Neural cell (in vitro differentiated cells): ENCODE data around the gene PNPLA7. TPM values are rescaled to one million over a fixed set of nuclear protein-coding genes. Genes with fewer than 3 reads are reported as not detected.

Experiments
- H2AFZ ChIP-seq: fragments of 200-600, 300-800 bp; sonication (generic), shearing (Covaris generic); 2 replicates; pipeline ENCODE4 v1.6.0; 2014; ENCODE audit warnings: low read depth, mild to moderate bottlenecking, antibody characterized with exemption, low read length, moderate library complexity
- H3F3A ChIP-seq: fragments of 200-600 bp; shearing (Covaris generic); 2 replicates; pipeline ENCODE4 v1.6.1; 2016; ENCODE audit warnings: mild to moderate bottlenecking, moderate library complexity, mixed read lengths, antibody characterized with exemption, low read length; ENCODE audit not compliant: insufficient read depth, poor library complexity, severe bottlenecking
- H3K27ac ChIP-seq: fragments of 200-600, 300-800 bp; sonication (generic), shearing (Covaris generic); 2 replicates; pipeline ENCODE4 v1.5.1; 2014; ENCODE audit warnings: mild to moderate bottlenecking, low read length, moderate library complexity
- H3K27me3 ChIP-seq: fragments of 300-800, 200-600 bp; sonication (generic), shearing (Covaris generic); 2 replicates; pipeline ENCODE4 v1.6.0; 2014; ENCODE audit warnings: mild to moderate bottlenecking, low read depth, low read length, moderate library complexity; ENCODE audit not compliant: insufficient read depth
- H3K36me3 ChIP-seq: fragments of 300-800, 200-600 bp; sonication (generic), shearing (Covaris generic); 2 replicates; pipeline ENCODE4 v1.5.1; 2014; ENCODE audit warnings: mild to moderate bottlenecking, antibody characterized with exemption, low read length, moderate library complexity; ENCODE audit not compliant: insufficient read depth
- H3K4me2 ChIP-seq: fragments of 300-800, 200-600 bp; sonication (generic), shearing (Covaris generic); 2 replicates; pipeline ENCODE4 v1.6.0; 2014; ENCODE audit warnings: mild to moderate bottlenecking, low read length
- H3K4me3 ChIP-seq: fragments of 300-800, 200-600 bp; sonication (generic), shearing (Covaris generic); 2 replicates; pipeline ENCODE4 v1.5.1; 2014; ENCODE audit warnings: mild to moderate bottlenecking, low read length, moderate library complexity
- H3K79me2 ChIP-seq: fragments of 200-600 bp; shearing (Covaris generic); replicated peaks from 2 replicates; pipeline ENCODE4 v1.6.0; 2014; ENCODE audit warnings: mild to moderate bottlenecking, low read length, moderate library complexity; ENCODE audit not compliant: insufficient read depth
- H3K9ac ChIP-seq: fragments of 300-800, 200-600 bp; sonication (generic), shearing (Covaris generic); 2 replicates; pipeline ENCODE4 v1.6.1; 2016; ENCODE audit warnings: mild to moderate bottlenecking, low read length, mixed read lengths
- H3K9me2 ChIP-seq: fragments of 200-600 bp; shearing (Covaris generic); 2 replicates; pipeline ENCODE4 v1.6.1; 2016; ENCODE audit warnings: mild to moderate bottlenecking, low read length, mixed read lengths; ENCODE audit not compliant: insufficient read depth
- H3K9me3 ChIP-seq: fragments of 200-600, 300-800 bp; sonication (generic), shearing (Covaris generic); 2 replicates; pipeline ENCODE4 v1.6.1; 2016; ENCODE audit warnings: mild to moderate bottlenecking, mixed run types, low read length, moderate library complexity, mixed read lengths
- H4K20me1 ChIP-seq: fragments of 200-600 bp; shearing (Covaris generic); 2 replicates; pipeline ENCODE4 v1.6.1; 2016; ENCODE audit warnings: mild to moderate bottlenecking, mixed run types; ENCODE audit not compliant: insufficient read depth
- CTCF ChIP-seq: fragments of 450-650 bp; IDR thresholded peaks from 2 replicates; pipeline ENCODE4 v1.5.1; 2014; ENCODE audit warnings: antibody characterized with exemption, mild to moderate bottlenecking, moderate library complexity; ENCODE audit not compliant: poor library complexity, severe bottlenecking
- EP300 ChIP-seq: fragments of 450-650 bp; conservative IDR thresholded peaks from 2 replicates; pipeline ENCODE4 v1.6.1; 2014; ENCODE audit warnings: antibody characterized with exemption, mild to moderate bottlenecking, moderate library complexity; ENCODE audit not compliant: poor library complexity, severe bottlenecking
- EZH2 ChIP-seq: fragments of 200-600, 300-800 bp; shearing (Covaris generic), sonication (generic); IDR thresholded peaks from 2 replicates; pipeline ENCODE4 v1.6.1; 2014; ENCODE audit warnings: antibody characterized with exemption, low read length, borderline replicate concordance, mild to moderate bottlenecking; ENCODE audit not compliant: insufficient read depth, poor library complexity, severe bottlenecking
- MXI1 ChIP-seq: fragments of 450-650 bp; conservative IDR thresholded peaks from 2 replicates; pipeline ENCODE4 v1.6.1; 2014; ENCODE audit warnings: antibody characterized with exemption, mild to moderate bottlenecking; ENCODE audit not compliant: poor library complexity, severe bottlenecking
- POLR2AphosphoS5 ChIP-seq: IDR thresholded peaks from 2 replicates; pipeline ENCODE4 v1.6.1; 2012
- RAD21 ChIP-seq: fragments of 450-650 bp; conservative IDR thresholded peaks from 2 replicates; pipeline ENCODE4 v1.6.1; 2014; ENCODE audit warnings: antibody characterized with exemption, mild to moderate bottlenecking, moderate library complexity
- SMC3 ChIP-seq: fragments of 450-650 bp; conservative IDR thresholded peaks from 2 replicates; pipeline ENCODE4 v1.6.1; 2014; ENCODE audit warnings: antibody characterized with exemption, mild to moderate bottlenecking, moderate library complexity; ENCODE audit not compliant: poor library complexity
- TAF1 ChIP-seq: IDR thresholded peaks from 2 replicates; pipeline ENCODE4 v1.6.1; 2012; ENCODE audit warnings: low read depth
- polyA plus RNA-seq: library from polyadenylated mRNA; depleted of rRNA; stranded (reverse); fragments of >200 nt; gene quantifications from 2 replicates; pipeline ENCODE4 v1.2.3, GENCODE V29; 2014
- TF ChIP-seq, protein P1 (sequence below): IDR thresholded peaks from 2 replicates; pipeline ENCODE4 v1.6.1; 2012; ENCODE audit warnings: borderline replicate concordance

Gene PNPLA7
- polyA plus RNA-seq, 1 donor from 2014 or later: 0.72 TPM

GRCh38 chr9:137444106-137444790 is 106.0 kb downstream of the PNPLA7 start:
- H3K27me3 ChIP-seq: peaks cover 10% of the 10 kb centered on the region
- H3K9me2 ChIP-seq: no peaks in the 10 kb centered on the region
- H3K36me3 ChIP-seq: no peaks in the 10 kb centered on the region
- no peak overlapping the region for H2AFZ ChIP-seq
- H3K27ac ChIP-seq: no peak overlapping the region
- no peaks in the 10 kb centered on the region for H3K9me3 ChIP-seq
- no peak overlapping the region for H3K4me2 ChIP-seq
- no peak overlapping the region for H3K9ac ChIP-seq
- no peak for TF ChIP-seq RAD21
- TF ChIP-seq EZH2: no peak
- no peak for TF ChIP-seq MXI1
- no peak for TF ChIP-seq EP300
- no peak for TF ChIP-seq POLR2AphosphoS5
- no peak for TF ChIP-seq CTCF
- TF ChIP-seq, protein P1, sequence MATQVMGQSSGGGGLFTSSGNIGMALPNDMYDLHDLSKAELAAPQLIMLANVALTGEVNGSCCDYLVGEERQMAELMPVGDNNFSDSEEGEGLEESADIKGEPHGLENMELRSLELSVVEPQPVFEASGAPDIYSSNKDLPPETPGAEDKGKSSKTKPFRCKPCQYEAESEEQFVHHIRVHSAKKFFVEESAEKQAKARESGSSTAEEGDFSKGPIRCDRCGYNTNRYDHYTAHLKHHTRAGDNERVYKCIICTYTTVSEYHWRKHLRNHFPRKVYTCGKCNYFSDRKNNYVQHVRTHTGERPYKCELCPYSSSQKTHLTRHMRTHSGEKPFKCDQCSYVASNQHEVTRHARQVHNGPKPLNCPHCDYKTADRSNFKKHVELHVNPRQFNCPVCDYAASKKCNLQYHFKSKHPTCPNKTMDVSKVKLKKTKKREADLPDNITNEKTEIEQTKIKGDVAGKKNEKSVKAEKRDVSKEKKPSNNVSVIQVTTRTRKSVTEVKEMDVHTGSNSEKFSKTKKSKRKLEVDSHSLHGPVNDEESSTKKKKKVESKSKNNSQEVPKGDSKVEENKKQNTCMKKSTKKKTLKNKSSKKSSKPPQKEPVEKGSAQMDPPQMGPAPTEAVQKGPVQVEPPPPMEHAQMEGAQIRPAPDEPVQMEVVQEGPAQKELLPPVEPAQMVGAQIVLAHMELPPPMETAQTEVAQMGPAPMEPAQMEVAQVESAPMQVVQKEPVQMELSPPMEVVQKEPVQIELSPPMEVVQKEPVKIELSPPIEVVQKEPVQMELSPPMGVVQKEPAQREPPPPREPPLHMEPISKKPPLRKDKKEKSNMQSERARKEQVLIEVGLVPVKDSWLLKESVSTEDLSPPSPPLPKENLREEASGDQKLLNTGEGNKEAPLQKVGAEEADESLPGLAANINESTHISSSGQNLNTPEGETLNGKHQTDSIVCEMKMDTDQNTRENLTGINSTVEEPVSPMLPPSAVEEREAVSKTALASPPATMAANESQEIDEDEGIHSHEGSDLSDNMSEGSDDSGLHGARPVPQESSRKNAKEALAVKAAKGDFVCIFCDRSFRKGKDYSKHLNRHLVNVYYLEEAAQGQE: no peak
- TF ChIP-seq TAF1: no peak
- H4K20me1 ChIP-seq: no peaks in the 10 kb centered on the region
- H3F3A ChIP-seq: no peaks in the 10 kb centered on the region
- H3K4me3 ChIP-seq: no peak overlapping the region
- H3K79me2 ChIP-seq: no peaks in the 10 kb centered on the region

GRCh38 chr9:137441935-137442321 is 108.3 kb downstream of the PNPLA7 start:
- Histone ChIP-seq H3K79me2 (no peaks in the 10 kb centered on the region), H3K4me2 (no peak overlapping the region), H3K9ac (no peak overlapping the region), H4K20me1 (no peaks in the 10 kb centered on the region), H3K36me3 (no peaks in the 10 kb centered on the region), H3K27me3 (peaks cover 10% of the 10 kb centered on the region), H3K27ac (no peak overlapping the region), H3K4me3 (no peak overlapping the region), H3F3A (no peaks in the 10 kb centered on the region), H3K9me3 (no peaks in the 10 kb centered on the region), H3K9me2 (no peaks in the 10 kb centered on the region), H2AFZ (no peak overlapping the region)
- TF ChIP-seq EZH2: no peak
- TF ChIP-seq CTCF: no peak
- TF ChIP-seq, protein P1: no peak
- no peak for TF ChIP-seq TAF1
- TF ChIP-seq MXI1: no peak
- TF ChIP-seq POLR2AphosphoS5: no peak
- TF ChIP-seq RAD21: no peak
- TF ChIP-seq SMC3: no peak
- no peak for TF ChIP-seq EP300
